AG10803 (cell line): ENCODE data around the gene SLX4.

Experiments used
- DNase-seq: peaks from one replicate; pipeline ENCODE4 v3.0.0; 2010; ENCODE audit warnings: low read depth
- H3K4me3 ChIP-seq: 2 replicates; pipeline ENCODE4 v1.5.1; 2011; ENCODE audit warnings: mild to moderate bottlenecking, low read length, control low read depth
- CTCF ChIP-seq: conservative IDR thresholded peaks from 2 replicates; pipeline ENCODE4 v1.5.1; 2011; ENCODE audit warnings: mild to moderate bottlenecking, low read length, control low read depth, inconsistent platforms

The SLX4 gene

GRCh38 chr16:3562914-3563480, 48.4 kb downstream of the SLX4 start:
- no peak for DNase-seq
- no peak overlapping the region for H3K4me3 ChIP-seq
- no peak for TF ChIP-seq CTCF

GRCh38 chr16:3561626-3562025, 49.8 kb downstream of the SLX4 start:
- H3K4me3 ChIP-seq: no peak overlapping the region
- no peak for DNase-seq
- TF ChIP-seq CTCF: no peak

- TF ChIP-seq CTCF: no peak
- H3K4me3 ChIP-seq: no peak overlapping the region
- no peak for DNase-seq
Observed at GRCh38 chr16:3554351-3554928, 57.0 kb downstream of the SLX4 start.

GRCh38 chr16:3553138-3553923, 58.1 kb downstream of the SLX4 start:
- no peak for DNase-seq
- H3K4me3 ChIP-seq: no peak overlapping the region
- no peak for TF ChIP-seq CTCF

- DNase-seq: no peak
- TF ChIP-seq CTCF: no peak
- H3K4me3 ChIP-seq: no peak overlapping the region
Observed at GRCh38 chr16:3550851-3551847, 60.3 kb downstream of the SLX4 start.

- DNase-seq: no peak
- no peak for TF ChIP-seq CTCF
- H3K4me3 ChIP-seq: no peak overlapping the region
Observed at GRCh38 chr16:3549906-3550305, 61.5 kb downstream of the SLX4 start.
